IMR-90 (cell line): ENCODE measurements around the gene SAMD11. TPM values are rescaled to one million over a fixed set of nuclear protein-coding genes. Genes with fewer than 3 reads are reported as not detected.

ENCODE experiments used
- ATAC-seq: fragments of 200-7000 bp; cut with Tn5 transposase; 2 replicates; pipeline ENCODE4 v1.9.1; 2020; ENCODE audit warnings: low read depth, mild to moderate bottlenecking, moderate library complexity
- BruUV-seq: library from RNA; stranded (reverse); fragments of 400-500 nt; replicated peaks from 2 replicates; lab custom pipeline; 2021; lab: Mats Ljungman, UMichigan
- CTCF ChIA-PET: fragments of 300-600 bp; formaldehyde crosslinking; extraction: SDS; loops from one replicate; lab custom pipeline; 2021; ENCODE audit warnings: antibody characterized with exemption; lab: Yijun Ruan, JAX
- POLR2A ChIA-PET: fragments of 300-600 bp; sonication (Branson Sonifier 250); formaldehyde crosslinking; loops from one replicate; lab custom pipeline; 2022; ENCODE audit warnings: antibody characterized with exemption; ENCODE audit not compliant: unreplicated experiment; lab: Charles Lee
- DNase-seq: peaks from one replicate; pipeline ENCODE4 v3.0.0; 2013
- H2AFZ ChIP-seq: replicated peaks from 2 replicates; pipeline ENCODE3; 2013; ENCODE audit warnings: low read length, mild to moderate bottlenecking; ENCODE audit not compliant: poor library complexity
- H2AK5ac ChIP-seq: 2 replicates; pipeline ENCODE4 v1.6.1; 2013; ENCODE audit warnings: low read depth, low read length, inconsistent platforms
- H2AK9ac ChIP-seq: replicated peaks from 2 replicates; pipeline ENCODE3; 2013; ENCODE audit warnings: mild to moderate bottlenecking, low read depth, low read length, moderate library complexity; ENCODE audit not compliant: poor library complexity
- H2BK120ac ChIP-seq: 2 replicates; pipeline ENCODE4 v1.6.1; 2013; ENCODE audit warnings: low read depth, low read length, inconsistent platforms
- H2BK15ac ChIP-seq: 3 replicates; pipeline ENCODE4 v1.6.1; 2013; ENCODE audit warnings: low read depth, low read length, inconsistent platforms
- H2BK20ac ChIP-seq: 2 replicates; pipeline ENCODE4 v1.6.1; 2013; ENCODE audit warnings: low read depth, mild to moderate bottlenecking, inconsistent platforms, low read length, moderate library complexity
- H2BK5ac ChIP-seq: 2 replicates; pipeline ENCODE4 v1.6.1; 2013; ENCODE audit warnings: mild to moderate bottlenecking, low read depth, low read length, inconsistent platforms; ENCODE audit not compliant: poor library complexity, severe bottlenecking
- H3K14ac ChIP-seq: replicated peaks from 2 replicates; pipeline ENCODE4 v1.6.1; 2013; ENCODE audit warnings: low read depth, low read length, inconsistent platforms
- H3K18ac ChIP-seq: 2 replicates; pipeline ENCODE4 v1.6.1; 2013; ENCODE audit warnings: low read depth, low read length, control low read depth
- H3K23ac ChIP-seq: 2 replicates; pipeline ENCODE4 v1.6.1; 2013; ENCODE audit warnings: low read depth, low read length, inconsistent platforms
- H3K27ac ChIP-seq: 2 replicates; pipeline ENCODE4 v1.5.1; 2013; ENCODE audit warnings: mild to moderate bottlenecking, control low read depth, low read length; ENCODE audit not compliant: insufficient read depth
- H3K27me3 ChIP-seq: 2 replicates; pipeline ENCODE4 v1.6.1; 2013; ENCODE audit warnings: low read length; ENCODE audit not compliant: control insufficient read depth, insufficient read depth
- H3K36me3 ChIP-seq: 2 replicates; pipeline ENCODE4 v1.6.1; 2013; ENCODE audit warnings: low read length, mixed read lengths; ENCODE audit not compliant: control insufficient read depth, insufficient read depth
- H3K4ac ChIP-seq: 2 replicates; pipeline ENCODE4 v1.6.1; 2013; ENCODE audit warnings: low read depth, low read length, inconsistent platforms
- H3K4me1 ChIP-seq: 2 replicates; pipeline ENCODE4 v1.6.1; 2013; ENCODE audit warnings: low read length, mixed read lengths; ENCODE audit not compliant: control insufficient read depth, insufficient read depth
- H3K4me2 ChIP-seq: 2 replicates; pipeline ENCODE4 v1.6.1; 2013; ENCODE audit warnings: low read depth, mild to moderate bottlenecking, control low read depth, low read length, moderate library complexity
- H3K4me3 ChIP-seq: 2 replicates; pipeline ENCODE4 v1.5.1; 2013; ENCODE audit warnings: low read depth, mild to moderate bottlenecking, control low read depth, low read length, moderate library complexity; ENCODE audit not compliant: insufficient read depth
- H3K56ac ChIP-seq: 2 replicates; pipeline ENCODE4 v1.6.1; 2013; ENCODE audit warnings: low read length, inconsistent platforms; ENCODE audit not compliant: insufficient read depth; ENCODE audit errors: extremely low read depth
- H3K79me1 ChIP-seq, 2 experiments: 2 replicates each; pipeline ENCODE4 v1.6.1; 2013; ENCODE audit warnings: low read length in 2 of 2, inconsistent platforms in 1 of 2, low read depth in 1 of 2
- H3K9ac ChIP-seq: 2 replicates; pipeline ENCODE4 v1.6.1; 2013; ENCODE audit warnings: low read depth, low read length, control low read depth
- H3K9me1 ChIP-seq: 2 replicates; pipeline ENCODE4 v1.6.1; 2013; ENCODE audit warnings: low read length, inconsistent platforms; ENCODE audit not compliant: insufficient read depth
- H3K9me3 ChIP-seq: 2 replicates; pipeline ENCODE4 v1.6.1; 2013; ENCODE audit warnings: low read length; ENCODE audit not compliant: control insufficient read depth, insufficient read depth
- H4K20me1 ChIP-seq: 2 replicates; pipeline ENCODE4 v1.6.1; 2013; ENCODE audit warnings: low read length, inconsistent platforms; ENCODE audit not compliant: insufficient read depth
- H4K5ac ChIP-seq: 2 replicates; pipeline ENCODE4 v1.6.1; 2013; ENCODE audit warnings: mild to moderate bottlenecking, low read depth, low read length, control low read depth
- H4K8ac ChIP-seq, 2 experiments: 2 replicates each; pipeline ENCODE4 v1.6.1; 2013; ENCODE audit warnings: low read depth in 2 of 2, low read length in 2 of 2, control low read depth in 1 of 2, inconsistent platforms in 1 of 2
- H4K91ac ChIP-seq: 2 replicates; pipeline ENCODE4 v1.6.1; 2013; ENCODE audit warnings: low read depth, low read length, inconsistent platforms; ENCODE audit not compliant: insufficient read depth
- BHLHE40 ChIP-seq: fragments of 150-350 bp; IDR thresholded peaks from 2 replicates; pipeline ENCODE4 v1.6.1; 2016; ENCODE audit warnings: mild to moderate bottlenecking, low read depth, low read length
- CEBPB ChIP-seq: IDR thresholded peaks from 2 replicates; pipeline ENCODE4 v1.6.1; 2012; ENCODE audit warnings: low read depth, low read length, improper control_type of control experiment
- CHD1 ChIP-seq: IDR thresholded peaks from 2 replicates; pipeline ENCODE4 v1.6.1; 2012; ENCODE audit warnings: low read depth, low read length, improper control_type of control experiment
- CTCF ChIP-seq: conservative IDR thresholded peaks from 2 replicates; pipeline ENCODE4 v1.5.1; 2012; ENCODE audit warnings: mild to moderate bottlenecking, low read depth, low read length, improper control_type of control experiment
- ELK1 ChIP-seq: fragments of 150-350 bp; IDR thresholded peaks from 2 replicates; pipeline ENCODE4 v1.6.1; 2016; ENCODE audit warnings: low read depth, mild to moderate bottlenecking, low read length, moderate library complexity, borderline replicate concordance
- FOS ChIP-seq: fragments of 150-350 bp; IDR thresholded peaks from 2 replicates; pipeline ENCODE4 v1.6.1; 2016; ENCODE audit warnings: low read depth, low read length
- MAFK ChIP-seq: IDR thresholded peaks from 2 replicates; pipeline ENCODE4 v1.6.1; 2012; ENCODE audit warnings: low read depth, low read length, improper control_type of control experiment
- MAZ ChIP-seq: IDR thresholded peaks from 2 replicates; pipeline ENCODE4 v1.6.1; 2012; ENCODE audit warnings: low read depth, mild to moderate bottlenecking, low read length, improper control_type of control experiment, moderate library complexity, borderline replicate concordance
- MXI1 ChIP-seq: IDR thresholded peaks from 2 replicates; pipeline ENCODE4 v1.6.1; 2012; ENCODE audit warnings: low read depth, mild to moderate bottlenecking, low read length, moderate library complexity, borderline replicate concordance
- NFE2L2 ChIP-seq: fragments of 150-350 bp; IDR thresholded peaks from 2 replicates; pipeline ENCODE4 v1.6.1; 2016; ENCODE audit warnings: low read depth, mild to moderate bottlenecking, low read length
- POLR2A ChIP-seq: IDR thresholded peaks from 2 replicates; pipeline ENCODE4 v1.6.1; 2012; ENCODE audit warnings: mild to moderate bottlenecking, low read depth, low read length
- RAD21 ChIP-seq: IDR thresholded peaks from 2 replicates; pipeline ENCODE4 v1.6.1; 2012; ENCODE audit warnings: low read length, improper control_type of control experiment
- RCOR1 ChIP-seq: IDR thresholded peaks from 2 replicates; pipeline ENCODE4 v1.6.1; 2012; ENCODE audit warnings: mild to moderate bottlenecking, low read length, improper control_type of control experiment; ENCODE audit not compliant: insufficient replicate concordance
- RFX5 ChIP-seq: IDR thresholded peaks from 2 replicates; pipeline ENCODE4 v1.8.0; 2012; ENCODE audit warnings: low read depth, mild to moderate bottlenecking, low read length, moderate library complexity
- SMC3 ChIP-seq: fragments of 150-350 bp; IDR thresholded peaks from 2 replicates; pipeline ENCODE4 v1.6.1; 2016; ENCODE audit warnings: low read depth, mild to moderate bottlenecking, antibody characterized with exemption, low read length, moderate library complexity
- WGBS, 2 experiments: methylation state at CpG; one replicate each; pipeline versions ENCODE4 v1.1.5 to v1.1.7; 2013; ENCODE audit warnings: missing lambda C conversion rate in 2 of 2; ENCODE audit not compliant: insufficient read length in 1 of 2; ENCODE audit errors: extremely low coverage in 2 of 2; 5-methylcytosine and 5-hydroxymethylcytosine counted together
- dilution Hi-C: fragments of 300-500 bp; cut with HindIII; formaldehyde crosslinking; loops from one replicate; pipeline ENCODE4 v1.14.3; 2018; ENCODE audit warnings: low sequenced_read_pairs; ENCODE audit not compliant: unreplicated experiment
- in situ Hi-C: fragments of 300-500 bp; cut with MboI; formaldehyde crosslinking; loops from 3 replicates; pipeline ENCODE4 v1.14.3; 2019; ENCODE audit warnings: low sequenced_read_pairs, inconsistent platforms, mixed read lengths
- intact Hi-C: fragments of 100-400 bp; cut with micrococcal nuclease; formaldehyde crosslinking; loops from 2 replicates; pipeline ENCODE4 v1.10.0; 2022
- polyA plus RNA-seq, 3 experiments: library from polyadenylated mRNA; depleted of rRNA; stranded (reverse); fragments of >200 nt; gene quantifications; 2 replicates each; pipeline ENCODE4 v1.2.3, GENCODE V29; 2012; ENCODE audit warnings: low replicate concordance in 1 of 3
- total RNA-seq: library from RNA; depleted of rRNA; stranded (reverse); fragments of >200 nt; gene quantifications from 2 replicates; pipeline ENCODE4 v1.2.3, GENCODE V29; 2012

SAMD11 gene
- total and polyA plus RNA-seq, 2 of the 4 experiments (the other 2 are of a cell fraction) = 5.9 to 22.9 TPM

GRCh38 chr1:978069-978834, 54.5 kb downstream of the SAMD11 start:
- no peak overlapping the region for H3K9ac ChIP-seq
- POLR2A ChIA-PET = no interaction called here
- H3K36me3 ChIP-seq = no peaks in the 10 kb centered on the region
- no peaks in the 10 kb centered on the region for H3K9me3 ChIP-seq
- H2BK20ac ChIP-seq = no peak overlapping the region
- 0 out of 2 replicates have a peak, but pooled peaks cover 2% of the 10 kb centered on the region for H3K4me1 ChIP-seq
- H4K8ac ChIP-seq = no peak overlapping the region
- H4K91ac ChIP-seq = no peak overlapping the region
- no peak overlapping the region for H3K23ac ChIP-seq
- H3K27me3 ChIP-seq = peaks cover 5% of the 10 kb centered on the region; the same call in 1 of the 2 replicates
- H3K27ac ChIP-seq = no peak overlapping the region
- intact Hi-C loops = loop anchor here (5.0 kb wide), 1 partner anchor 76 kb away; no protein-coding TSS in a partner anchor
- no peak overlapping the region for H2AFZ ChIP-seq
- no peak overlapping the region for H3K56ac ChIP-seq
- no peak overlapping the region for H2AK9ac ChIP-seq
- H3K14ac ChIP-seq = no peak overlapping the region
- no peak overlapping the region for H2AK5ac ChIP-seq
- H4K5ac ChIP-seq = no peak overlapping the region
- dilution Hi-C loops = no loop called here
- CTCF ChIA-PET = no interaction called here
- no peaks in the 10 kb centered on the region; the same call in 1 of the 2 replicates for H4K20me1 ChIP-seq
- in situ Hi-C loops = no loop called here
- no TSS peak for BruUV-seq
- no peaks in the 10 kb centered on the region for H3K79me1 ChIP-seq
- no peak overlapping the region for H3K4ac ChIP-seq
- H3K4me2 ChIP-seq = no peak overlapping the region
- no peak overlapping the region for H2BK5ac ChIP-seq
- 92% methylated on average over 24 of the region's 44 CpGs; no CpG with 5 or more reads in 1 of the 2 experiments for WGBS, 2 experiments
- no peaks in the 10 kb centered on the region for H3K9me1 ChIP-seq
- H2BK15ac ChIP-seq = no peak overlapping the region
- DNase-seq (no peak), ATAC-seq (no peak)
- H3K4me3 ChIP-seq = no peak overlapping the region
- no peak overlapping the region for H2BK120ac ChIP-seq
- no peak overlapping the region for H3K18ac ChIP-seq
- TF ChIP-seq CHD1 (no peak), CEBPB (no peak), RFX5 (no peak), MXI1 (no peak), NFE2L2 (no peak), ELK1 (no peak), SMC3 (no peak), MAZ (no peak), FOS (no peak), BHLHE40 (no peak), POLR2A (no peak), CTCF (no peak), MAFK (no peak), RCOR1 (no peak), RAD21 (no peak)
